Neural crest cell (in vitro differentiated cells): ENCODE results near the gene CDADC1. TPM values are rescaled to one million over a fixed set of nuclear protein-coding genes. Genes with fewer than 3 reads are reported as not detected.

Experiments
- DNase-seq: peaks from one replicate; pipeline ENCODE4 v3.0.0; 2021; ENCODE audit warnings: low read depth, mixed read lengths, low spot score
- H3K27ac Mint-ChIP-seq: one replicate; pipeline ENCODE4 v1.8.0; 2021; ENCODE audit warnings: mild to moderate bottlenecking, mixed read lengths; ENCODE audit not compliant: unreplicated experiment
- H3K27me3 Mint-ChIP-seq: 2 replicates; pipeline ENCODE4 v1.8.0; 2021; ENCODE audit warnings: low read depth, mild to moderate bottlenecking, mixed read lengths
- H3K36me3 Mint-ChIP-seq: 2 replicates; pipeline ENCODE4 v1.8.0; 2021; ENCODE audit warnings: low read depth, mild to moderate bottlenecking, mixed read lengths
- H3K4me1 Mint-ChIP-seq: 2 replicates; pipeline ENCODE4 v1.8.0; 2021; ENCODE audit warnings: mixed read lengths
- H3K4me3 Mint-ChIP-seq: one replicate; pipeline ENCODE4 v1.8.0; 2021; ENCODE audit warnings: mild to moderate bottlenecking, mixed read lengths
- H3K9me3 Mint-ChIP-seq: 2 replicates; pipeline ENCODE4 v1.8.0; 2021; ENCODE audit warnings: mixed read lengths
- total RNA-seq: library from RNA; stranded (reverse); gene quantifications from 2 replicates; pipeline ENCODE4 v1.2.1, GENCODE V29; 2021
- TF ChIP-seq, protein P1 (sequence below): fragments of 200-600 bp; sonication (generic); conservative IDR thresholded peaks from 2 replicates; pipeline ENCODE4 v1.5.0; 2021; ENCODE audit warnings: antibody characterized with exemption, mild to moderate bottlenecking

The CDADC1 gene
- total RNA-seq, 1 donor from 2014 or later: 13.9 TPM

DNA sequence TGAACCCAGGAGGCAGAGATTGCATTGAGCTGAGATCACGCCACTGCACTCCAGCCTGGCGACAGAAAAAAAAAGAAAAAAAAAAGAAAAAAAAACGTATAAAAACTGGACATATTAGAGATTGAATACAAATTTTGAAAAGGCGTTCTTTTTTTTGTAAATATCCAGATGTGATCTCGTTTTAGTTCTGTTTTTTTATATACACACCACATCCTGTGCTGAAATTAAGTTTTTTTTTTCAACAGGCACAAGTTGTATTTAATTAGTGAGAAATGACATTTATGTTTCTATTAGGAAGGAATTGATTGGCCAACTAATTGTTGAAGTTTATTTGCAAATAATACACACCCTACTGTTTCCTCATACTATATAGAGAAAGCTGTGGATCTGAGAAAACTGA, 3.6 kb downstream of the CDADC1 start:
- TF ChIP-seq, protein P1, sequence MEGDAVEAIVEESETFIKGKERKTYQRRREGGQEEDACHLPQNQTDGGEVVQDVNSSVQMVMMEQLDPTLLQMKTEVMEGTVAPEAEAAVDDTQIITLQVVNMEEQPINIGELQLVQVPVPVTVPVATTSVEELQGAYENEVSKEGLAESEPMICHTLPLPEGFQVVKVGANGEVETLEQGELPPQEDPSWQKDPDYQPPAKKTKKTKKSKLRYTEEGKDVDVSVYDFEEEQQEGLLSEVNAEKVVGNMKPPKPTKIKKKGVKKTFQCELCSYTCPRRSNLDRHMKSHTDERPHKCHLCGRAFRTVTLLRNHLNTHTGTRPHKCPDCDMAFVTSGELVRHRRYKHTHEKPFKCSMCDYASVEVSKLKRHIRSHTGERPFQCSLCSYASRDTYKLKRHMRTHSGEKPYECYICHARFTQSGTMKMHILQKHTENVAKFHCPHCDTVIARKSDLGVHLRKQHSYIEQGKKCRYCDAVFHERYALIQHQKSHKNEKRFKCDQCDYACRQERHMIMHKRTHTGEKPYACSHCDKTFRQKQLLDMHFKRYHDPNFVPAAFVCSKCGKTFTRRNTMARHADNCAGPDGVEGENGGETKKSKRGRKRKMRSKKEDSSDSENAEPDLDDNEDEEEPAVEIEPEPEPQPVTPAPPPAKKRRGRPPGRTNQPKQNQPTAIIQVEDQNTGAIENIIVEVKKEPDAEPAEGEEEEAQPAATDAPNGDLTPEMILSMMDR: no peak
- Mint-ChIP-seq H3K9me3 (no peaks in the 10 kb centered on the region), H3K27me3 (no peaks in the 10 kb centered on the region), H3K36me3 (peaks cover 2% of the 10 kb centered on the region), H3K4me3 (no peak overlapping the region), H3K27ac (no peak overlapping the region), H3K4me1 (peaks cover 18% of the 10 kb centered on the region)
- DNase-seq: no peak

DNA sequence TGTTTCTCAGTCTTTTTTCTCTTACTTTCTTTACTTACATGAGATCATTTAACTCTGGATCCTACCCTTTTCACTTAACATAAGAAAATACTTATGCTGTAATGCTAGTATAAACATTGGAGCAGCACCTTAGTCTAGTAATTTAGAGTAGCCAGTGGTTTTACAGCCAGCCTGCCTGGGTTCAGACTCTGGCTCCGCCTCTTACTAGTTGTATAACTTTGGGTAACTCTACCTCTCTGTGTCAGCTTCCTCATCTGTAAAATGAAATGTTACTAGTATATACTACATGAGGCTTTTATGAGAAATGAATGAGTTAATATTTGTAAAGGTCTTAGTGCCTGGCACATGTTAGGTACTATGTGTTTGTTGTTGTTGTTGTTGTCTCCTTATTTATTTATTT, 5.6 kb downstream of the CDADC1 start:
- Mint-ChIP-seq H3K9me3 (no peaks in the 10 kb centered on the region), H3K36me3 (peaks cover 2% of the 10 kb centered on the region), H3K27ac (no peak overlapping the region), H3K4me1 (peaks cover 8% of the 10 kb centered on the region), H3K27me3 (no peaks in the 10 kb centered on the region), H3K4me3 (peak overlapping the region; percentile 65)
- TF ChIP-seq, protein P1: no peak
- no peak for DNase-seq

DNA sequence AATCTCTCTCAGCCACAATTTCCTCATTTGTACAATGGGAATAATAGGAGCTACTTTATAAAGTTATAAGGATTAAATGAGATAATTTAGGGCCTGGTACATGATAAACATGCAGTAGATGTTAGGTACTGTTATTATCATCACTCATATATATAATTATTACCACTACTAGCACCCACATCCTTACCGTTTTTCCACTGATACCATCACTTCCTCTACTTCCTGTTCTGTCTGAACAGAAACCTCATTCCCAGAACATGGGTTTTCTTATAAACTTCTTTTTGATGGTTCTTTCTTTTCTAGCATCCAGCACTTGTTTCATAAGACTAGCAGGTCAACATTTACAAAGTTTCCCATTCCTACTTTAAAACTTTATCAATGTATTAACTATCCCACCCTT, 6.3 kb downstream of the CDADC1 start:
- TF ChIP-seq, protein P1: no peak
- H3K9me3 Mint-ChIP-seq: no peaks in the 10 kb centered on the region
- H3K36me3 Mint-ChIP-seq: peaks cover 2% of the 10 kb centered on the region
- H3K27ac Mint-ChIP-seq: no peak overlapping the region
- H3K4me1 Mint-ChIP-seq: peaks cover 1% of the 10 kb centered on the region
- H3K4me3 Mint-ChIP-seq: no peak overlapping the region
- no peak for DNase-seq
- H3K27me3 Mint-ChIP-seq: no peaks in the 10 kb centered on the region

DNA sequence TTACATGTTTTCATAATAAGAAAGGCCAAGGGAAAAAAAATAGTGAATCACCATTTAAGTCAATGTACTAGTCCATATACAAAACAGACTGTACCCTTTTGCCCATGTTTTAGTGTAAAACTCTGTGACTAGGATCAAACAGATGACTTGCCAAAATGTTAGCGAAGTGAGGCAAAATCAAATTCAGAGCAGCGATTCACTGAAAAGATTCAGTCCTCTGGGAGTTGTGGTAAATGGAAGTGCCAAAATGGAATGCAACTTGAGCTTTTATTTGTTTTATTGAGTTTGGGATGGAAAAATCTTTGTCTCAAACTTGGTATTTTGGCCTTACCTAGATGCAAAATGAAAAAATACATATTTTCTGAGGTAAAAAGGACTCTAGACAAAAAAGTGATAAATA, 9.1 kb downstream of the CDADC1 start:
- DNase-seq: no peak
- H3K4me3 Mint-ChIP-seq: no peak overlapping the region
- no peaks in the 10 kb centered on the region for H3K9me3 Mint-ChIP-seq
- peaks cover 13% of the 10 kb centered on the region for H3K36me3 Mint-ChIP-seq
- TF ChIP-seq, protein P1: no peak
- H3K4me1 Mint-ChIP-seq: no peaks in the 10 kb centered on the region
- H3K27ac Mint-ChIP-seq: no peak overlapping the region
- no peaks in the 10 kb centered on the region for H3K27me3 Mint-ChIP-seq

DNA sequence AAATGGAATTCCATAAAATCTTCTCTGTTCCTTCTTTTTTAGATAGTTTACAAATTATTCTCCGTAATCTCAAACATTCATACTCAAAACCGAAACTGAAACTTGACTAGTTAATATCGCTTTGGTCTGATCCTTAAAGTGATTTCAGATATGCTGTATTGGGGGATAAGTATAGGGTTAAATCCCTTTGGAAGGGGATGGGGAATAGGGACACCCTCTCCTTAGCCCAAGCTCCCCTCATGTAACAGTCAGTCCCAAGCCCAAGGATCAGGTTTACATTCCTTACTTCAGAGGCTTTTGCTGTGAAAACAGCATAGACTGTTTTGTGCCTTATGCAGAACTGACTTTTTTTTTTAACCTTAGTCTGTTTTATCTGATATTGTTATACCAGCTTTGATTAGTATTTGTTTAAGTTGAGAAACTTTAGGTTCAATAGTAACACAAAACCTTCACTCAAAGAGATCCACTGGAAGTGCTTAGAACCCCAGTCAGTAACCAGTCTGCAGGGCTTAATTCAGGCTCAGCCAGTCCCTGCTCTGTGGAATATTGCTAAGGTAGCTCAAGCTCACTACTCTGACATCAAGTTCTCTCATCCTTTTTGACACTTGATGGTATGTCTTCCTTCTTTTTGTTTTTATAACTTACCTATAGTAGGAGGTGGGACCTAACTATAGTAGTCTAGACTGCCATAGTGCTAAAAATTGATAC, 10.5 kb downstream of the CDADC1 start:
- Mint-ChIP-seq H3K27ac (no peak overlapping the region), H3K4me1 (no peaks in the 10 kb centered on the region), H3K36me3 (peaks cover 13% of the 10 kb centered on the region), H3K9me3 (no peaks in the 10 kb centered on the region), H3K27me3 (no peaks in the 10 kb centered on the region), H3K4me3 (no peak overlapping the region)
- DNase-seq: no peak
- TF ChIP-seq, protein P1: no peak
